Measurements from ENCODE around the gene MRGPRE.

Gene MRGPRE

GRCh38 chr11:3214420-3214699 lies 17.9 kb downstream of the MRGPRE start:
- no peak for DNase-seq (ENCODE audit: low read depth in 4 of 4, low spot score in 1 of 4)

- no peak for DNase-seq (ENCODE audit: low read depth in 4 of 4, low spot score in 1 of 4)
These were observed 18.4 kb downstream of the MRGPRE start for GRCh38 chr11:3213659-3214419.

GRCh38 chr11:3208272-3208671 lies 23.9 kb downstream of the MRGPRE start:
- DNase-seq (ENCODE audit: low read depth in 4 of 4, low spot score in 1 of 4): no peak

GRCh38 chr11:3207526-3208189 lies 24.6 kb downstream of the MRGPRE start:
- no peak for DNase-seq (ENCODE audit: low read depth in 4 of 4, low spot score in 1 of 4)

- DNase-seq (ENCODE audit: low read depth in 4 of 4, low spot score in 1 of 4): no peak
These were observed 25.4 kb downstream of the MRGPRE start for GRCh38 chr11:3206922-3207204.

GRCh38 chr11:3206156-3206921 lies 25.9 kb downstream of the MRGPRE start:
- DNase-seq (ENCODE audit: low read depth in 4 of 4, low spot score in 1 of 4): no peak

GRCh38 chr11:3205261-3206155 lies 26.7 kb downstream of the MRGPRE start:
- no peak for DNase-seq (ENCODE audit: low read depth in 4 of 4, low spot score in 1 of 4)

- no peak for DNase-seq (ENCODE audit: low read depth in 4 of 4, low spot score in 1 of 4)
These were observed 27.8 kb downstream of the MRGPRE start for GRCh38 chr11:3204141-3205015.

- no peak for DNase-seq (ENCODE audit: low read depth in 4 of 4, low spot score in 1 of 4)
These were observed 28.8 kb downstream of the MRGPRE start for GRCh38 chr11:3203221-3204043.

- no peak for DNase-seq (ENCODE audit: low read depth in 4 of 4, low spot score in 1 of 4)
These were observed 29.5 kb downstream of the MRGPRE start for GRCh38 chr11:3202759-3203158.

- DNase-seq (ENCODE audit: low read depth in 4 of 4, low spot score in 1 of 4): no peak
These were observed 29.9 kb downstream of the MRGPRE start for GRCh38 chr11:3202305-3202704.

- DNase-seq (ENCODE audit: low read depth in 4 of 4, low spot score in 1 of 4): no peak
These were observed 30.5 kb downstream of the MRGPRE start for GRCh38 chr11:3201677-3202181.

GRCh38 chr11:3201112-3201581 lies 31.1 kb downstream of the MRGPRE start:
- DNase-seq (ENCODE audit: low read depth in 4 of 4, low spot score in 1 of 4): no peak

GRCh38 chr11:3200388-3201111 lies 31.7 kb downstream of the MRGPRE start:
- DNase-seq (ENCODE audit: low read depth in 4 of 4, low spot score in 1 of 4): no peak

- no peak for DNase-seq (ENCODE audit: low read depth in 4 of 4, low spot score in 1 of 4)
These were observed 32.5 kb downstream of the MRGPRE start for GRCh38 chr11:3199537-3200295.

GRCh38 chr11:3198815-3199214 lies 33.4 kb downstream of the MRGPRE start:
- DNase-seq (ENCODE audit: low read depth in 4 of 4, low spot score in 1 of 4): no peak

- DNase-seq (ENCODE audit: low read depth in 4 of 4, low spot score in 1 of 4): no peak
These were observed 34.2 kb downstream of the MRGPRE start for GRCh38 chr11:3197878-3198528.

All from stimulated activated CD4-positive, alpha-beta T cell treated with anti-CD3 and anti-CD28 coated beads, Interleukin-1b, Interleukin-23, amount 100 ng/mL, for 24 hours (primary cell).